Non-pigmented ciliary epithelial cell (primary cell): Measurements from ENCODE around the gene HDAC1.

Source experiments
- DNase-seq: peaks from one replicate; pipeline ENCODE4 v3.0.0-alpha.2; 2010; ENCODE audit warnings: low read depth

Gene HDAC1

GRCh38 chr1:32373996-32374592 is 82.2 kb downstream of the HDAC1 start:
- no peak for DNase-seq

GRCh38 chr1:32376199-32376598 is 84.3 kb downstream of the HDAC1 start:
- no peak for DNase-seq

DNA sequence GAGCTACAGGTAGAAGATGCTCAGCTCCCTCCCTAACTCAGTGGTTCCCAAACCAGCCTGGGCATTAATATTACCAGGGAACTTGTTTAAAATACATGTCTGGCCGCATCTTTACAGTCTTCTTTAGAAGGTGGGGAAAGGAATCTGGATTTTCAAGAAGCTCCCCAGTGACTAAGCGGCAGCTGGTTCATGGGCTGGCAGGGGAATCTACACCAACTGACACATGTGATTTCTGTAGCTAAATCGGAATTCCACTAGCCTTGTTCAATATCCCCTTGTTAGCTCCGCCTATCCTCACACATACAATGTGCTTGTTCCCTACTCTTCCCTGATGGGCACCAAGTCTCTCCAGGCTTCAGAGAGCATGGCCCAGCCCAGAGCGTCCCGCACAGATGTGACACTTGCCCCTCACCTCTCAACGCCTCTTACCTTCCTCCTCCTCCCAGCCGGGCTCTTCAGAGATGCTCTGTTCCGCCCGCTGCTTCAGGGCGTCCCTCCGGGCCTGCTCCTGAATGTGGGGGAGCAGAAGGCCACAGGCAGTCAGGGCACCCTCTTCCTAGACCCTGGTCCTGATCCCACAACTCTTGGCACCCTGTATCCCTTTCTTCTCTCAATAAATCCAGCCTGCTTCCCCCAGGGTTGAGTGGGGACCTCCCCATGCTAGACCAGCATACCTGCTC is 85.8 kb downstream of the HDAC1 start:
- DNase-seq, result no peak

DNA sequence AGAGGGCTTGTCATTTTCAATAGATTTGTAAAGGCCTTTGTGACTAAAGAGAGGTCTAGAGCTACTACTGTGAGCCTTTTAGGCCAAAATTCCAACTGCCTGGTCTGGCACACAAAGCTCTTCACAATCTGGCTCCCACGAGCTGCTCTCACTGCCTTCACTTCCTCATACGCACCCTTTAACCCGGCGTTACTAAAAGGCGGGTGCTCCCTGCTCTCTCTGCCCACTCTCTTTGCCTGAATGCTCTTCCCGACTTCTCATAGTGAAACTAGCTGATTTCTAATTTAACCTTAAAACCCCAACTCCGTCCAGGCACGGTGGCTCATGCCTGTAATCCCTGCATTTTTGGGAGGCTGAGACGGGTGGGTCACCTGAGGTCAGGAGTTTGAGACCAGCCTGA is 88.2 kb downstream of the HDAC1 start:
- no peak for DNase-seq
